Thyroid gland (tissue), 4 donors: ENCODE data around the gene MAD2L1BP.

ENCODE experiments used
- POLR2A ChIP-seq, 2 donors: fragments of 450-650 bp; IDR thresholded peaks; one replicate each; pipeline ENCODE4 v1.6.1; 2017; ENCODE audit warnings: antibody characterized with exemption in 2 of 2, mild to moderate bottlenecking in 2 of 2, moderate library complexity in 1 of 2
- TF ChIP-seq, protein P1 (sequence below), 6 experiments: fragments of 200-600 bp in 3 of 6; fragments of 450-650 bp in 3 of 6; sonication (generic) in 3 of 6; IDR thresholded peaks; one replicate each; pipeline ENCODE4 v1.5.1; 2016 to 2019; ENCODE audit warnings: antibody characterized with exemption in 6 of 6, mild to moderate bottlenecking in 2 of 6, inconsistent platforms in 1 of 6, moderate library complexity in 1 of 6

DNA sequence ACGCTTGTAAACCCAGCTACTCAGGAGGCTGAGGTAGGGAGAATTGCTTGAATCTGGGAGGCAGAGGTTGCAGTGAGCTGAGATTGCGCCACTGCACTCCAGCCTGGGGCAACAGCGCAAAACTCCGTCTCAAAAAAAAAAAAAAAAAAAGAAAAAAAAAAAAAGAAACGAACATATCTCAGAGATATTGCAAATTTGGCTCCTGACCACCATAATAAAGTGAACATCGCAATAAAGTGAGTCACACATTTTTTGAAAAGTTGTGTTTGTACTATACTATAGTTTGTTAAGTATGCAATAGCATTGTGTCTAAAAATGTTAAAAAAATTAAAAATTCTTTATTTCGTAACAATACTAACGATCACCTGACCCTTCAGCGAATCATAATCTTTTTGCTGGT is 22.5 kb downstream of the MAD2L1BP start:
- TF ChIP-seq POLR2A (IDR thresholded peaks at IDR 0.05): no peak
- TF ChIP-seq, protein P1, sequence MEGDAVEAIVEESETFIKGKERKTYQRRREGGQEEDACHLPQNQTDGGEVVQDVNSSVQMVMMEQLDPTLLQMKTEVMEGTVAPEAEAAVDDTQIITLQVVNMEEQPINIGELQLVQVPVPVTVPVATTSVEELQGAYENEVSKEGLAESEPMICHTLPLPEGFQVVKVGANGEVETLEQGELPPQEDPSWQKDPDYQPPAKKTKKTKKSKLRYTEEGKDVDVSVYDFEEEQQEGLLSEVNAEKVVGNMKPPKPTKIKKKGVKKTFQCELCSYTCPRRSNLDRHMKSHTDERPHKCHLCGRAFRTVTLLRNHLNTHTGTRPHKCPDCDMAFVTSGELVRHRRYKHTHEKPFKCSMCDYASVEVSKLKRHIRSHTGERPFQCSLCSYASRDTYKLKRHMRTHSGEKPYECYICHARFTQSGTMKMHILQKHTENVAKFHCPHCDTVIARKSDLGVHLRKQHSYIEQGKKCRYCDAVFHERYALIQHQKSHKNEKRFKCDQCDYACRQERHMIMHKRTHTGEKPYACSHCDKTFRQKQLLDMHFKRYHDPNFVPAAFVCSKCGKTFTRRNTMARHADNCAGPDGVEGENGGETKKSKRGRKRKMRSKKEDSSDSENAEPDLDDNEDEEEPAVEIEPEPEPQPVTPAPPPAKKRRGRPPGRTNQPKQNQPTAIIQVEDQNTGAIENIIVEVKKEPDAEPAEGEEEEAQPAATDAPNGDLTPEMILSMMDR (IDR thresholded peaks at IDR 0.05): no peak
